Vagina (tissue), 2 donors: ENCODE data around the gene PRTN3.
"Not testable (repeated sequence)": the region's sequence is repeated elsewhere in the genome, so short reads cannot be mapped to it uniquely, and the experiment has no call there.

ENCODE experiments used
- CTCF ChIP-seq, 3 experiments: fragments of 450-650 bp in 2 of 3; fragments of 200-600 bp in 1 of 3; sonication (generic) in 1 of 3; IDR thresholded peaks; one replicate each; pipeline ENCODE4 v1.5.1; 2017 to 2019; ENCODE audit warnings: antibody characterized with exemption in 3 of 3, mild to moderate bottlenecking in 2 of 3, moderate library complexity in 2 of 3
- POLR2A ChIP-seq, 2 donors: fragments of 450-650 bp; IDR thresholded peaks; one replicate each; pipeline ENCODE4 v1.6.1; 2017; ENCODE audit warnings: antibody characterized with exemption in 2 of 2, mild to moderate bottlenecking in 2 of 2, moderate library complexity in 2 of 2

- not testable (repeated sequence) for TF ChIP-seq CTCF, POLR2A (IDR thresholded peaks at IDR 0.05)
These were observed 2.0 kb downstream of the PRTN3 start for GRCh38 chr19:842802-843179.
